Midbrain (tissue), 1 donor: ENCODE data around the gene ARHGEF4.

Source experiments
- DNase-seq: peaks from one replicate; lab custom pipeline; 2025; lab: John Stamatoyannopoulos, UW

The ARHGEF4 gene

GRCh38 chr2:130836501-130837174, at the start of gene ARHGEF4:
ARHGEF4 (plus strand) TSS chr2:130836914; CDS start chr2:130836954, 40 bp downstream.
- DNase-seq = peak; percentile 43

- DNase-seq = no peak
Observed at GRCh38 chr2:130787841-130788240, 48.9 kb upstream of the ARHGEF4 start.

GRCh38 chr2:130790312-130790711, 46.4 kb upstream of the ARHGEF4 start:
- no peak for DNase-seq

GRCh38 chr2:130790804-130791616, 45.7 kb upstream of the ARHGEF4 start:
- no peak for DNase-seq

- no peak for DNase-seq
Observed at GRCh38 chr2:130791617-130791939, 45.1 kb upstream of the ARHGEF4 start.

- DNase-seq = no peak
Observed at GRCh38 chr2:130795431-130795830, 41.3 kb upstream of the ARHGEF4 start.

- DNase-seq = no peak
Observed at GRCh38 chr2:130796290-130796689, 40.4 kb upstream of the ARHGEF4 start.

- peak; percentile 93 for DNase-seq
Observed at GRCh38 chr2:130797493-130798435, 39.0 kb upstream of the ARHGEF4 start.

GRCh38 chr2:130798472-130799218, 38.1 kb upstream of the ARHGEF4 start:
- peak; percentile 46 for DNase-seq

GRCh38 chr2:130799295-130799694, 37.4 kb upstream of the ARHGEF4 start:
- DNase-seq = no peak

GRCh38 chr2:130805613-130806012, 31.1 kb upstream of the ARHGEF4 start:
- DNase-seq = no peak

- no peak for DNase-seq
Observed at GRCh38 chr2:130806370-130806769, 30.3 kb upstream of the ARHGEF4 start.

- DNase-seq = no peak
Observed at GRCh38 chr2:130807659-130808385, 28.9 kb upstream of the ARHGEF4 start.

- no peak for DNase-seq
Observed at GRCh38 chr2:130808482-130809268, 28.0 kb upstream of the ARHGEF4 start.

GRCh38 chr2:130810490-130810889, 26.2 kb upstream of the ARHGEF4 start:
- no peak for DNase-seq

GRCh38 chr2:130813722-130814121, 23.0 kb upstream of the ARHGEF4 start:
- DNase-seq = no peak

GRCh38 chr2:130814931-130815680, 21.6 kb upstream of the ARHGEF4 start:
- no peak for DNase-seq

GRCh38 chr2:130818809-130819208, 17.9 kb upstream of the ARHGEF4 start:
- DNase-seq = no peak

- DNase-seq = no peak
Observed at GRCh38 chr2:130819226-130819607, 17.5 kb upstream of the ARHGEF4 start.
